ENCODE data around the gene RABGEF1.
"Not testable (repeated sequence)": the region's sequence is repeated elsewhere in the genome, so short reads cannot be mapped to it uniquely, and the experiment has no call there.

RABGEF1 gene

DNA sequence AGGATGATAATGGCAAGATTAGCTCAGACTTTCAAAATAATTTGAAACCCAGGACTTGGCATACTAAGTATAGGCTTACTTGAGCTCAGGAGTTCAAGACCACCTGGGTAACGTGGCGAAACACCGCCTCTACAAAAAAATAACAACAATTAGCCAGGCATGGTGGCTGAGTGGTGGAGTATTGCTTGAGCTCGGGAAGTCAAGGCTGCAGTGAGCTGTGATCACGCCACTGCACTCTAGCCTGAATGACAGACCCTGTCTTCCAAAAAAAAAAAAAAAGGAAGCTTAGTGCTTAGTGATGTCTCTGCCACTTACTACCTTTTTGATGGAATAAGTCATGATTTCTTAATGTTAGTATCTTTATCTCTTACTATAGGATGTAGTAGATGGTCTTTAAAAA, 25.5 kb downstream of the RABGEF1 start:
- H3K4me1 ChIP-seq (ENCODE audit: low read length) = peaks cover 13% of the 10 kb centered on the region
- H3K9ac ChIP-seq (ENCODE audit: low read length) = no peak overlapping the region
- H4K20me1 ChIP-seq (ENCODE audit: insufficient read depth, low read length) = peaks cover 10% of the 10 kb centered on the region
- H2AFZ ChIP-seq (ENCODE audit: low read depth, low read length) = no peak overlapping the region
- H3K79me2 ChIP-seq (ENCODE audit: low read length) = 0 out of 2 replicates have a peak, but pooled peaks cover 3% of the 10 kb centered on the region
- no peak for TF ChIP-seq EZH2phosphoT487 (IDR thresholded peaks at IDR 0.05; ENCODE audit: low read depth)
- TF ChIP-seq, protein P1, sequence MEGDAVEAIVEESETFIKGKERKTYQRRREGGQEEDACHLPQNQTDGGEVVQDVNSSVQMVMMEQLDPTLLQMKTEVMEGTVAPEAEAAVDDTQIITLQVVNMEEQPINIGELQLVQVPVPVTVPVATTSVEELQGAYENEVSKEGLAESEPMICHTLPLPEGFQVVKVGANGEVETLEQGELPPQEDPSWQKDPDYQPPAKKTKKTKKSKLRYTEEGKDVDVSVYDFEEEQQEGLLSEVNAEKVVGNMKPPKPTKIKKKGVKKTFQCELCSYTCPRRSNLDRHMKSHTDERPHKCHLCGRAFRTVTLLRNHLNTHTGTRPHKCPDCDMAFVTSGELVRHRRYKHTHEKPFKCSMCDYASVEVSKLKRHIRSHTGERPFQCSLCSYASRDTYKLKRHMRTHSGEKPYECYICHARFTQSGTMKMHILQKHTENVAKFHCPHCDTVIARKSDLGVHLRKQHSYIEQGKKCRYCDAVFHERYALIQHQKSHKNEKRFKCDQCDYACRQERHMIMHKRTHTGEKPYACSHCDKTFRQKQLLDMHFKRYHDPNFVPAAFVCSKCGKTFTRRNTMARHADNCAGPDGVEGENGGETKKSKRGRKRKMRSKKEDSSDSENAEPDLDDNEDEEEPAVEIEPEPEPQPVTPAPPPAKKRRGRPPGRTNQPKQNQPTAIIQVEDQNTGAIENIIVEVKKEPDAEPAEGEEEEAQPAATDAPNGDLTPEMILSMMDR (IDR thresholded peaks at IDR 0.05; ENCODE audit: low read depth, low read length) = no peak
- H3K27ac ChIP-seq (ENCODE audit: low read length) = no peak overlapping the region
- H3K4me2 ChIP-seq (ENCODE audit: low read length) = no peak overlapping the region
- H3K4me3 ChIP-seq (ENCODE audit: low read length) = no peak overlapping the region
- H3K36me3 ChIP-seq (replicated peaks; ENCODE audit: low read depth, low read length) = no peaks in the 10 kb centered on the region
- no peaks in the 10 kb centered on the region for H3K9me3 ChIP-seq (ENCODE audit: insufficient read depth, low read length)
- H3K27me3 ChIP-seq (ENCODE audit: low read depth, low read length) = no peaks in the 10 kb centered on the region

DNA sequence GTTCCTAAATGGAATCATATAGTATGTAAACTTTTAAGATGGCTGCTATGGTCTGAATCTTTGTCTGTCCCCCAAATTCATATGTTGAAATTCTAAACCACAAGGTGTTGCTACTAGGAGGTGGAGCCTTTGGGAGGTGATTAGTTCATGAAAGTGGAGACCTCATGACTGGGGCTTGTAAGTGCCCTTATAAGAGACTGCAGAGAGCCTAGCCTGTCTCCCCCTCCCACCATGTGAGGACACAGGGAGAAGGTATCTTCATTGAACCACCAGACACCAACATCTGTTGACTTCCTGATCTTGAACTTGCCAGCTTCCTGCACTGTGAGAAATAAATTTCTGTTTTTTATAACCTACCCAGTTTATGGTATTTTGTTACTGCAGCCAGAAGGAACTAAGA, 27.0 kb downstream of the RABGEF1 start:
- not testable (repeated sequence) for H3K4me3 ChIP-seq (ENCODE audit: low read length); H4K20me1 ChIP-seq (ENCODE audit: insufficient read depth, low read length); H3K27ac ChIP-seq (ENCODE audit: low read length); H3K27me3 ChIP-seq (ENCODE audit: low read depth, low read length); H3K36me3 ChIP-seq (replicated peaks; ENCODE audit: low read depth, low read length); H3K4me2 ChIP-seq (ENCODE audit: low read length); H2AFZ ChIP-seq (ENCODE audit: low read depth, low read length); H3K9ac ChIP-seq (ENCODE audit: low read length); H3K79me2 ChIP-seq (ENCODE audit: low read length); H3K9me3 ChIP-seq (ENCODE audit: insufficient read depth, low read length)
- peaks cover 22% of the 10 kb centered on the region for H3K4me1 ChIP-seq (ENCODE audit: low read length)

DNA sequence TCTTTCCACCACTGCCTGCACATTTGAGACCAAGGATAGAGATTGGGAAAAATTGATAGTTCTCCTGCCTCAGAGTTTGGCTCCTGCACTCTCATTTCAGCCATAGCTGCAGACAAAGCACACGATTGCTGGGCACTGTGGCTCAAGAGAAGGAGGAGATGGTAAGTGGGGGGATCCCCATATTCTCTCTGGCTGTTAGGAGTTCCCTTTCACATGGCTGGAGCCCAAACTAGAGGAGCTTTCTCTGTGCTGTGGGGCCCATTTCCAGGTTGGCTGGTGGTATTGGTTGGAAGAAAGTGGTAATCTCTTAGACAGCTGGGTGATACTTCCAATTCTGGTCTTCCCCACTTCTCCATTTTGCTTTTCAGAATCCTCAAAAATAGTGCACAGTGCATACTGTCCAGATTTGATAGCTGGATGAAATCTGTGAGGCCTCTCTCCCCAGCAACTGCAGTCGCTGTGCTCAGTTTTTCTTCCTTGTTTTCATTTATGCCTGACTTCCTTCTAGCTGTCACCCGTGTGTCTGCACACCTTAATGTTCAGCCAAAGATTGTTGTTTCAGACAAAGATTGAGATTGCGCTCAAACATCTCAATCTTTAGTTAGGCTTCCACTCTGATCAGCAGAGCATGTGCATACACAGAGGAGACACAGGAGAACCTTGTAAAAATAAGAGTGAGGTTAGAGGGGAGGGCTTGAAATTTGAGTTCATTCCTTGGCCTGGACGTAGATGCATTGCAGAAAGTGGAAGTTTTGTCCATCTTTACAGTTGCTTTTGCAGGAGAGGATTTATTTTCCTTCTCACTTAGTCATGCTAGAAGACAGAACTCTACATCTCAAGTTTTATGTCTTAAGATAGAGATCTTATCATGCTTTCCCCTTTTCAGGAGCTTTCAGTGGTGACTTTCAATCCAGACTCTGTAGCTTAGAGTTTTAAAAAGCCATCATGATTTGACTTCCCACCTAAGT, 28.6 kb downstream of the RABGEF1 start:
- Histone ChIP-seq H3K27me3 (ENCODE audit: low read depth, low read length) (no peaks in the 10 kb centered on the region), H3K4me1 (ENCODE audit: low read length) (peaks cover 22% of the 10 kb centered on the region), H3K4me2 (ENCODE audit: low read length) (peak overlapping the region; percentile 51), H3K9ac (ENCODE audit: low read length) (no peak overlapping the region), H4K20me1 (ENCODE audit: insufficient read depth, low read length) (peaks cover 10% of the 10 kb centered on the region), H3K79me2 (ENCODE audit: low read length) (0 out of 2 replicates have a peak, but pooled peaks cover 3% of the 10 kb centered on the region), H3K9me3 (ENCODE audit: insufficient read depth, low read length) (no peaks in the 10 kb centered on the region), H2AFZ (ENCODE audit: low read depth, low read length) (no peak overlapping the region), H3K36me3 (replicated peaks; ENCODE audit: low read depth, low read length) (no peaks in the 10 kb centered on the region), H3K4me3 (ENCODE audit: low read length) (no peak overlapping the region), H3K27ac (ENCODE audit: low read length) (peak overlapping the region; percentile 1; the same call in 1 of the 2 replicates)
- TF ChIP-seq EZH2phosphoT487 (IDR thresholded peaks at IDR 0.05; ENCODE audit: low read depth) = no peak
- TF ChIP-seq, protein P1 (IDR thresholded peaks at IDR 0.05; ENCODE audit: low read depth, low read length) = no peak

DNA sequence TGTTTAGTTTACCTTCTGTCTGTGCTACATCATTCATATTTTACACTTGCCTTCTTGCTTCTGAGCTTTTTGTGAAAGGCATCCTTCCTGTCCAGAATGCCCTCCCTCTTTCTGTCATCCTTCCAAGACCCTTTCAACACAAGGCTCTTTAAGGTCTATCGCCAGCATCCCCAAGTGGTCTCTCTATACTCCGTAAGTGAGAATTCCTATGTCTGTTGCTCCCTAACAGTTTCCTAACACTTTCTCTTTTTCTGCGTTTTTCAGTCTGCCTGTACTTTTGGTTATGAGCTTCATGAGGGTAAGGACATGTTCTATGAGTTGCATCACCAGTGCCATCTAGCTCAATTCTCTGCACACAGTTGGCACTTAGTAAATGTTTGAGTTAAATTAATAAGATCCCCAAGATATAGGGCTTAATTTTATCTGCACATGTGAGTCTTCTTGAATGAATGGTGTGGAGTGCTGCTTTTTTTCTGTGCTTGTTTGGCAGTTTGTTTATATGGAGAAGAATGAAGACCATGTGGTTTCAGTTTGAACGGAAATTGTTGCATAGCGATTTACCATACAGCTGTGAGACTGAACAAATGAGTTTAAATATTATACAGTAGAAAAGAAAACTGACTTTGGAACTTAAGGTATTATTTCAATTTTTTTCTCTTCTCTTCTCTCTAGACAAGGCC, 29.4 kb downstream of the RABGEF1 start:
- H3K9ac ChIP-seq (ENCODE audit: low read length) = no peak overlapping the region
- no peak overlapping the region for H3K4me2 ChIP-seq (ENCODE audit: low read length)
- no peak overlapping the region for H2AFZ ChIP-seq (ENCODE audit: low read depth, low read length)
- H3K79me2 ChIP-seq (ENCODE audit: low read length) = 0 out of 2 replicates have a peak, but pooled peaks cover 3% of the 10 kb centered on the region
- TF ChIP-seq EZH2phosphoT487 (IDR thresholded peaks at IDR 0.05; ENCODE audit: low read depth) = no peak
- TF ChIP-seq, protein P1 (IDR thresholded peaks at IDR 0.05; ENCODE audit: low read depth, low read length) = no peak; the same call in 1 of the 2 replicates
- peaks cover 10% of the 10 kb centered on the region for H4K20me1 ChIP-seq (ENCODE audit: insufficient read depth, low read length)
- peaks cover 22% of the 10 kb centered on the region for H3K4me1 ChIP-seq (ENCODE audit: low read length)
- H3K36me3 ChIP-seq (replicated peaks; ENCODE audit: low read depth, low read length) = no peaks in the 10 kb centered on the region
- no peaks in the 10 kb centered on the region for H3K9me3 ChIP-seq (ENCODE audit: insufficient read depth, low read length)
- H3K27ac ChIP-seq (ENCODE audit: low read length) = no peak overlapping the region; the same call in 1 of the 2 replicates
- H3K27me3 ChIP-seq (ENCODE audit: low read depth, low read length) = no peaks in the 10 kb centered on the region
- no peak overlapping the region for H3K4me3 ChIP-seq (ENCODE audit: low read length)
